Smooth muscle cell (in vitro differentiated cells): Measurements from ENCODE around the gene BTBD9. TPM values are rescaled to one million over a fixed set of nuclear protein-coding genes. Genes with fewer than 3 reads are reported as not detected.

Source experiments
- DNase-seq: peaks from one replicate; lab custom pipeline; 2025; ENCODE audit not compliant: unreplicated experiment; lab: John Stamatoyannopoulos, UW
- H2AFZ ChIP-seq: fragments of 200-600 bp; sonication (generic); 2 replicates; pipeline ENCODE4 v1.6.0; 2016; ENCODE audit warnings: antibody characterized with exemption, low read depth, mild to moderate bottlenecking
- H3F3A ChIP-seq: fragments of 200-600 bp; sonication (generic); 2 replicates; pipeline ENCODE4 v1.6.0; 2017; ENCODE audit warnings: antibody characterized with exemption, low read depth
- H3K27ac ChIP-seq: fragments of 200-600 bp; sonication (generic); 2 replicates; pipeline ENCODE4 v1.5.1; 2016; ENCODE audit warnings: low read depth, mild to moderate bottlenecking
- H3K27me3 ChIP-seq: fragments of 200-600 bp; sonication (generic); 2 replicates; pipeline ENCODE4 v1.6.1; 2016; ENCODE audit warnings: low read depth, mild to moderate bottlenecking
- H3K36me3 ChIP-seq: fragments of 200-600 bp; sonication (generic); 2 replicates; pipeline ENCODE4 v1.5.1; 2016; ENCODE audit warnings: low read depth
- H3K4me1 ChIP-seq: fragments of 200-600 bp; sonication (generic); 2 replicates; pipeline ENCODE4 v1.5.1; 2016; ENCODE audit warnings: low read depth
- H3K4me2 ChIP-seq: fragments of 200-600 bp; sonication (generic); 2 replicates; pipeline ENCODE4 v1.6.0; 2016; ENCODE audit warnings: mild to moderate bottlenecking
- H3K4me3 ChIP-seq: fragments of 200-600 bp; sonication (generic); 2 replicates; pipeline ENCODE4 v1.5.1; 2016; ENCODE audit warnings: mild to moderate bottlenecking
- H3K79me2 ChIP-seq: fragments of 200-600 bp; sonication (generic); 2 replicates; pipeline ENCODE4 v1.6.0; 2016; ENCODE audit warnings: low read depth, mild to moderate bottlenecking
- H3K9ac ChIP-seq: fragments of 200-600 bp; sonication (generic); 2 replicates; pipeline ENCODE4 v1.6.0; 2016; ENCODE audit warnings: low read depth
- H3K9me3 ChIP-seq: fragments of 200-600 bp; sonication (generic); replicated peaks from 2 replicates; pipeline ENCODE4 v1.5.1; 2016; ENCODE audit warnings: low read depth
- H4K20me1 ChIP-seq: fragments of 200-600 bp; sonication (generic); 2 replicates; pipeline ENCODE4 v1.6.0; 2016; ENCODE audit warnings: low read depth
- CTCF ChIP-seq: fragments of 200-600 bp; sonication (generic); IDR thresholded peaks from 2 replicates; pipeline ENCODE4 v1.5.1; 2017; ENCODE audit warnings: borderline replicate concordance, mild to moderate bottlenecking, antibody characterized with exemption; ENCODE audit not compliant: insufficient read depth, poor library complexity, severe bottlenecking
- WGBS: methylation state at CpG from one replicate; pipeline ENCODE4 v1.1.7; 2016; ENCODE audit warnings: low lambda C conversion rate; 5-methylcytosine and 5-hydroxymethylcytosine counted together
- polyA plus RNA-seq: library from polyadenylated mRNA; unstranded; fragments of >200 nt; fragmentation: Nextera tagmentation; extraction: Ambion mirVana; gene quantifications from 2 replicates; pipeline ENCODE4 v1.2.1, GENCODE V29; 2016
- total RNA-seq: library from RNA; depleted of rRNA; stranded (reverse); fragments of >200 nt; gene quantifications from 2 replicates; pipeline ENCODE4 v1.2.3, GENCODE V29; 2014

Gene BTBD9
- total and polyA plus RNA-seq, 2 experiments from 2014 or later: 5.6 to 12.5 TPM

- Histone ChIP-seq H3F3A (no peaks in the 10 kb centered on the region), H3K27ac (no peak overlapping the region), H3K9me3 (no peaks in the 10 kb centered on the region), H4K20me1 (peaks cover 7% of the 10 kb centered on the region), H3K79me2 (no peaks in the 10 kb centered on the region), H3K4me2 (peak overlapping the region; percentile 0), H3K9ac (no peak overlapping the region), H3K4me3 (no peak overlapping the region), H2AFZ (no peak overlapping the region), H3K36me3 (no peaks in the 10 kb centered on the region), H3K27me3 (peaks cover 3% of the 10 kb centered on the region), H3K4me1 (peaks cover 20% of the 10 kb centered on the region)
- 47% methylated on average over 5 of the region's 5 CpGs for WGBS
- DNase-seq: no peak
- TF ChIP-seq CTCF: no peak
Observed at GRCh38 chr6:38212579-38212978, 427.1 kb downstream of the BTBD9 start.

GRCh38 chr6:38212116-38212515 lies 427.6 kb downstream of the BTBD9 start:
- H3K9ac ChIP-seq: no peak overlapping the region

GRCh38 chr6:38209371-38210260 lies 430.1 kb downstream of the BTBD9 start:
- Histone ChIP-seq H3K4me3 (no peak overlapping the region), H3K27ac (no peak overlapping the region), H3K27me3 (peaks cover 3% of the 10 kb centered on the region), H3K4me2 (no peak overlapping the region), H3F3A (no peaks in the 10 kb centered on the region), H4K20me1 (peaks cover 7% of the 10 kb centered on the region), H3K4me1 (peaks cover 14% of the 10 kb centered on the region), H3K79me2 (no peaks in the 10 kb centered on the region), H3K9ac (no peak overlapping the region), H3K36me3 (no peaks in the 10 kb centered on the region), H3K9me3 (no peaks in the 10 kb centered on the region), H2AFZ (no peak overlapping the region)
- 79% methylated on average over 18 of the region's 18 CpGs for WGBS
- no peak for TF ChIP-seq CTCF
- DNase-seq: no peak

More at GRCh38 chr6:38212116-38212515, 427.6 kb downstream of the BTBD9 start:
- Histone ChIP-seq H3K4me2 (no peak overlapping the region), H4K20me1 (peaks cover 7% of the 10 kb centered on the region), H2AFZ (no peak overlapping the region), H3K27ac (no peak overlapping the region), H3K4me1 (peaks cover 20% of the 10 kb centered on the region), H3K9me3 (no peaks in the 10 kb centered on the region), H3F3A (no peaks in the 10 kb centered on the region), H3K36me3 (no peaks in the 10 kb centered on the region), H3K27me3 (peaks cover 3% of the 10 kb centered on the region), H3K79me2 (no peaks in the 10 kb centered on the region), H3K4me3 (no peak overlapping the region)
- no peak for DNase-seq
- WGBS: 95% methylated on average over 3 of the region's 3 CpGs
- TF ChIP-seq CTCF: no peak
